ENCODE results near the gene BSN.

The BSN gene

DNA sequence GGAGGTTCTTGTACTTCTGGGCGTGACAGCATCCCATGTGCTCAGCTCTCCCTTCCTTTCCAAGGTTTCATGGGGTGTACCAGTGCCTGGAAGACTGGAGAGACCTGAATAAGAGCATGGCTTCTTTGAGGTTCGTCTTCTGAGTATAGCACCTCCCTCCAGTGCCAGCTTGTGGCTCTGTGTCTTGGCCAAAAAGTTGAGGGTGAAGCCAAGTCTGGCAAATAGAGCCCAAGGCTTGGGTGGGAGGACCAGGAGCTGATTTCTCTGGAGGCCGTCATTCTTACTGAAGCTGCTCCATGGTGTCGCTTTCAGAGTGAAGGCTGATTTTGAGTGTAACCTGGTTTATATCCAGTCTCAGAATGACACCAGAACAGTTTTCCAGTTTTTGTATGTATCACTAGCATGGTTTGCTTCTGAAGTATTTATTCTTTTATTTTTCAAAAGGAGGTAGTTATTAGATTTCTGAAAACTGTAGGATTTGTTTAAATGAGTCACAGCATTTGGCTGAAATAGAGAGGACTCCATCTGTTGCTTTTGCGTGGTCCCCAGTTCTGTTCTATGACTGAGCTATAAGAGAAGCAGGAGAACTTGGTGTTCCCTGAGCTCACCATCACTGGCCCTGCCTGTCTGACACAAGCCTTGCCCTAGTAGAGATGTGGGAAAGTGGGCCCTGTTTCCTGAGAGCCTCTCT is 47.2 kb downstream of the BSN start:
- DNase-seq, result no peak

DNA sequence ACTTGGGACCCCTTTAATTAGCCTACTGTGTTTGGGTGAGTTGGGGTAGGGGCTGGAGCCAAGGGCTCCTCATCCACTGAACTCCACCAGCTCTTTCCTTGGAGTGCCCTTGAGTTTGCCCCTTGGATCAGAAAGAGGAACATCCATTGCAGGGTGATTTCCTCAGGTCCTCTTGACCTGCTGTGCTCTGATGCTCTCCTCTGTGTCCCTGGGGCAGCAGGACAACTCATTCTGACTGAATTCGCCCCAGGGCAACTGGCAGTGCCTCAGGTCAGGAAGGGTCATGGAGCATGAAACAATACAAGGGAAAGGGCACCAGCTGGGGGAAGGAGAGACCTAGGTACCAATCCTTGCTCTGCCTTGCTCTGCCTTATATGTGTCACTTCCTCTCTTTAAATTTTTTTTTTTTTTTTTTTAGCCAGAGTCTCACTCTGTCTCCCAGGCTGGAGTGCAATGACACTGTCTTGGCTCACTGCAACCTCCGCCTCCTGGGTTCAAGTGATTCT is 47.8 kb downstream of the BSN start:
- DNase-seq, result no peak

DNA sequence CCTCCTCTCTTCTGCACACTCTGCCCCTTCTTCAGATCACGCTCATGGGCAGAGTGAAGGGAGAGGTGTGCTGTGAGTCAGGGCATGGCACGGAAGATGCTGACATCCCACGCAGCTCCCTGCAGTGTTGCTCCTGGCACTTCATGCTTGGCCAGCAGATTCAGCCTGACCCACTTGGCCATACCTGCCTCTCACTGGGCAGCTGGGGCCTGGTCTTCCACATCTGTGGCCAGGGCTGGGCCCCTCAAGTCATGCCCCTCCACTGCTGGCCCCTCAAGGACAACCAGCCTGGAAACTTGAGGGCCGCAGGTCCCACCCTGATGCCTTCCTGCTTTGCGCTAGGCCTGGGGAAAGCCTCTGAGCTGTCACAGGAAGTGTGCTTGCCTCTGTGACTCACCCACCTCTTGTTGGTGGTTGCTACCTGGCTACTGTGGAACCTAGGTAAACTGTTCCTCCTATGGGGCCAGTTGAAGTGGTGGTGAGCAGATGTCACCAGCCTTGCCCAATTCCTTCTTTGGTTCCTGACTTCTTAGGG is 48.7 kb downstream of the BSN start:
- no peak for DNase-seq

DNA sequence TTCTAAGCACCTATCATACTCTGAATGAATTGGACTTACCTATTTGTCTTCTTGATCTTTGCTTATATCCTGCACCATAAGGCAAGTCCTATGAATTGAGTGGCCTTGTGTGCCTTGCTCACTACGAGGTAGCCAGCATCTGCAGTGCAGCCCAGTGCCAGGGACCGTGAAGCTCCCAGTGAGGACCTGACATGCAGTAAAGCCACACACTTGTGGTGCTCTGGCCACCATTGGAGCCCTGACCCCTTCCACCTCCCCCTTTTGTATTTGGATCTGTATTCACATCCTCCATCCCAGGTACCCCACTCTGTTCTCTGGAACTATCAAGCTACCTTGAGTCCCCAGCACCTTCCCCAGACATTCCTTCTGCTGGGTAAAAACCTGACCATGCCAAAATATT is 52.1 kb downstream of the BSN start:
- DNase-seq, result no peak

DNA sequence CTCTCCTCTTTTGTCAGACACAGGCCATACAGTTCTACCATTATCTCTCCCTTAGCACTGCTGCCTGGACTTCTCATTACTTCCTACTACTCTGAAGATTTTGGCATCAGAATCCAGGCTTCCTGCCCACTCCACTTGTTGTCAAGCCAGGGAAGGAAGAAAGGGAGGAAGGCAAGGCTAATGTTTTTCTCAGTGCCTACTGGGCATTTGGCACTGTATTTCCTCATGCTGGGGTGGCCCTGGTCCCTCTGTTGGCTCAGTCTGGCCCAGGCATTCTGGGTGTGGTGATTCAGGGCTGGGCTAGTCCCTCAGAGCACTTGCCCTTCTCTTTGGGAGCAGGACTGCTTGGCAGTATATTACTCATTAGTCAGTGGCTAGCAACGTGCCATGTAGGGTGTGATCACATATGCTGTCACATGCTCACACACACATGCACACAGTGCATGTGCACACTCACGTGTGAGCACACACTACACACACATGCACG is 52.9 kb downstream of the BSN start:
- no peak for DNase-seq

DNA sequence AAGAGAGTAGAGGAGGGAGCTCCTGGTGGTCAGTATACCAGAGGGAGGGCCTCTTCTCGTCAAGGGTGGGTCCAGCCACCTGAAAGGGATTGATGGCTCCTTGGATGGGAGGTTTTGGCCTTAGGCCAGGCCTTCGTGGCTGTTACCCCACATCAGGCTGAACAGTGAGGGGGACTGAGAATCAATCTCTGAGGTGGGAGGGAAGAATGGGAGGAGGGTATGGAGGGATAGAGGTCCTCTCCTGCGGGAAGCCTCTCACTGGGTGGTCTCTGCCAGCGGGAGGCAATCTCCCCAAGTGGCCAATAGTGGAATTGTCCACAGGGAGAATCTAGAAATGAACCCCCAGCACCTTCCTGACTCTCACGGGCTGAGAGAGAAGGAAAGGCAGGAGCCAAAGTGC is 53.5 kb downstream of the BSN start:
- no peak for DNase-seq

DNA sequence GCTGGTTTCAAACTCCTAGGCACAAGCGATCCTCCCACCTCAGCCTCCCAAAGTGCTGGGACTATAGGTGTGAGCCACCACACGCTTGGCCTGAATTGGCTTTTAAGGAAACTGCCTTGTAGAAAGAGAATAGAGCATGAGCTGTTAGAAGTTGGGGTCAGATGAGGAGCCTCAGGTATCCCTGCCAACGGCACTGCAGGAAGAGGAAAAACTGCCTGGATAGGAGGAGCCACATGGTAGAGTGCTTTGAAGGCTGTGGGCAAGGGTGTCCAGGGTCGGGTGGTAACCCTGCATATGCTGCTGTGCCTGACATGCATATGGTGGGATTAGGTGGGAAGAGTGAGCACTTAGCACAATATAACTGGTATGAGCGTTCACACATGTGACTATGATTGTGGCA is 55.0 kb downstream of the BSN start:
- no peak for DNase-seq

DNA sequence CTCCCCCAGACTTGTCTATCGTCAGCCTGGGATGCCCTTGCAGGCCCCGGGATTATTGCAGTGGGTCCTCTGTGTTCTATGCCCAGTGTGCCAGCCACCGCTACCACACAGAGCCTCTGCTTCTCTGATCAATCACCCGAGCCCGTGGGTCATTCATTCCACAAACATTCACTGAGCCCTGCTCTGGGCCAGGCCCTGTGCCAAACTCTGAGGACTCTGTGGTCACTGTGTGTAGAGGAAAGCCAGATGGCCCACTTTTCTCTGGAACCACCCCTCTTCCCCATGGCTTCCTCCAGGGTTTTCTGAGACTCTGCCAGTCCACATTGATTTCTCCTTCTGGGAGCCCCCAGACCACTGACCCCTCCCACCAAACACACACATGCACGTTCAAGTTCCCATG is 55.5 kb downstream of the BSN start:
- DNase-seq, result no peak

DNA sequence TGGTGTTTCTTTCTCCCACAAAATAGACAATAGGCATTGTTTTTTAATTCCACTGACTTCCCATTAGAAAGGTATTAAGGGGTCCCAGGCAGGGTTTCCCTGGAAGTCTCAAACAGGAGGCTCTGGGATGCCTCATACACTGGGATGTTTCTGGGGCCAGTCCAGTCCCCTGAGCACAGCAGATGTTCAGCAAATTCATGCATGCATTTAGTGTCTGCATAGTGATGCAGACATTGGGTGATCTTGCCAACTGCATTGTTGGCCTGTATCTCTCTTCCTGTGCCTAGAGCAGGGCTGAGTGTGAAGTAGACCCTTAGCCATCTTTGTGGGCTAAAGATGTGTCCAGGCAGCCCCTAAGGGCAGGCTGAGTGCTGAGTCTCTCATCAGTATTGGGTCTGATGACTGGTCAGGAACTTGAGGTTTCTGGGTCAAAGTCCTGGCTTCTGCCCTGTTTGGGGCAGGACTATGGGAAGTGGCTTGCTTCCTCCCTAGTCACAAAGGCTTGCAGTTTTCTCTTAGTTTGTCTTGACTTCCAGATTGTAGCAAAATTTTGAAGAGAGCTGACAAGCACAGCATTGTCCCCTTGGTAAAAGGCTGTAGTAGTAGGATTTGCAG is 56.5 kb downstream of the BSN start:
- DNase-seq, result no peak

DNA sequence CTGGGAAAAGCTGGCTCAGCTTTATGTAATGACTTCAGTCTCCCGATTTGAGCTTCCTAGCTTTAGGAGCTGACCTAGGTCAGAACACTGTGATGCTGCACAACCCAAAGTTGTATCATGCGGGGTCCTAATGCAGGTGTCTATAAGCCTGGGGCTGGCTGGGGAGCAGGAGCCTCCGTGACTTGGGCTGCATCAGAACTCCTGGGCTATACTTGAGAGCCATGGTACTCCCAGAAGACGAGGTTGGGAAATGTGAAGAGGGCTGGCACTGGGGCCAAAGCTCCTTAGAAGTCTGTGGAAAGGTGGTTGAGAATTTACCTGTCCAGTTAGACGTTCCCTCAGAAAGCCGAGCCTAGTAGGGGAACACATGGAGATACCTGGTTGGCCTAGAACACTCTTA is 57.0 kb downstream of the BSN start:
- no peak for DNase-seq

DNA sequence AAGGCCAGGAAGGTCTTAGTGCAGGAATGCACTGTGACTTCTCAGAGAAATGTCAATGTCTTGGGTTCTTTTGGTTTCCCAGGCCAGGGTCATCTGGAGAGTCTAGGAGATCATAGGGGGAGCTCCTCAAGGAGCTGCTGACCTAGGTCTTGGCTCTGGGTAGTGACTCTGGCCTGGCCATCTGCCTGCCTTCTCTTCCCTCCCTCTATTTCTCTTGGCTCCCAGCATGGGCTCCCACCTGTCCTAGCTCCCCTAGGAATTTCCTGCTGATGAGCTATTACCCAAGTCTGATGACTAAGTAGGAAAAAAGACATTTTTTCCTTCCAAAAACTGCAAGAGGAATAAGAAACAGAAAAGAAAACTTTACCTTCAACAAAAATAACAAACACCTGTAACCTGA is 57.4 kb downstream of the BSN start:
- peak; percentile 58 for DNase-seq

DNA sequence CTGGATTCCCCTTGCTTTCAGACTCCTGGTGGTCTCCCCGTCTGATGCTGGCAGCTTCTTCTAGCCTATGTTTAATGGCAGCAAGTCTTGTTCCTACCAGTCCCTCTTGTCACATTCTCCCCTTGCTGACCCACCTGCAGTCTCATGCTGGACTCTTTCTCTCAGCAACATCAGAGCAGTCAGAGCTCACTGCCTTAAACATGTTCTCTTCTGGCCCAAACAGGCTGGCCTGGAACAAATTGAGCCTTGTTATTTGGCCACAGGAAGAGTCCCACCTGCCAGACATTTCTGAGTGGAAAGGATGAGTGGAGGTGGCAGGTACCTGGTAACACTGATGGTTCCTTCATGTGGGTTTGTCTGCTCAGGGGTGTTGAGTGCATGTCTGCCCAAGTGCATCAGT is 60.7 kb downstream of the BSN start:
- no peak for DNase-seq

DNA sequence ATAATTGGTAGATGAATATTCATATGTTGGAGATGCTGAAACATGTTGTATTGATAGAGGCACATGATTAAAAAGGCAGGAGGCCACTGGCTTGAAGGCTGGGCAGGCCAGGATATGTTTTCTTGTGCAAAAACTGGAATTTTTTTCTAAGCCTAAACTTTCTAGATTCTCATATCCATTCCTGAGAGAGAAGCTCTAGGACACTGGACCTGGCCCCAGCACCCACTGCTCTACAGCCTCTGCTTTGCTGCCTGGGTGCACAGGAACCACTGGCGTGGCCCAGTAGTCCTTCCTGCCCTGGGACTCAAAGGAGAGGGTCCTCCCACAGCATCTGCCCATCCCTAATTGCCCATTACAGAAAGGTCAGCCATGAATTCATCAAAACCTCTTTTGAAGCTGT is 61.8 kb downstream of the BSN start:
- DNase-seq, result no peak

DNA sequence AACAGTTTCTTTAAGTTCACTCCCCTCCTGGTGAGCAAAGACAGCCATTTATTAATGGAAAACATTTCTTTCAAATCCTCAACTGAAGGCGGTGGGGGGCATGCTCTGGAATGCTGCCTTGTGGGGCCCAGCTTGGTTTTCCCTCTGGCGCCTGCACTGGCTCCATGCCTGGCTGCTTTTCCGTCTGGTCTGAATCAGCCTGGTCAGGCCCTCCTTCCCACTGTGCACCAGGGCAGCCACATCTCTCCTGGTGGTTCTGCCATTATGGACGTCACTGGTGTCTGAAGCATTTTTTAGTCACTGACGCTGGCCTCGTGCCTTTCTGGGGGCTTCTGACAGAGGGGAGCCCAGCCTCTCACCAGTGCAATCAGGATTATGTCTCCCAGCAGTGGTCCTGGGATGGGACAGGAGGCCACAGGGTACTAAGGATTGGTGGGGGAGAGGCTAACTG is 62.2 kb downstream of the BSN start:
- peak; percentile 95 for DNase-seq

DNA sequence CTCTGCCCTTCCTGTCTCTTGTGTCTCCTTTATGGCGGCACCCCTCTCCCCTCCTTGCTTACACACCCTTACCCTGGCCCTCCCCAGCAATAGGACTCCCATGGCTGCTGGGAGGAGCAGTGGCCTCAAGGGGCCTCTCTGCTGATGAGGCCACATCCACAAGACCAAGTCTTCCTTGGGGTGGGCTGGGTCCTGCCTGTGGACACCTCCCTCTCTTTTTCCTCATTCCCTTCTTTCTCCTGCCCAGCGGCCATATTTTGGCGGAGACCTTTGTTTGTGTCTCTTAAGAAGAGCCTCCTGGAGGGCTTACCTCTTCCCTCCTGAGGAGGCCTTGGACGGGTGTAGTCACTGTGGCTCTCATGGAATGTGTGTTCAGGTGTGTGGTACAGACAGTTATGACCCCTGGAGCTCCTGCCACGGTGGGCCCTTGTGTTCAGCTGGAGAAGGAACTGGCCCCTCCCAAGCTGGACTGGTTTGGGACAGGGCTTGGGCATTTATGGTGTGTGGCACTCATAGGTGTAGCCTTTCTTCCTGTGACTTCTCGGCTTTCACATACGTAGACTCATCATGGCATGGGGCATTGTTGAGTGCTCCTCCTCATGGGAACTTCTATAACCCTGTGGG is 63.2 kb downstream of the BSN start:
- no peak for DNase-seq

DNA sequence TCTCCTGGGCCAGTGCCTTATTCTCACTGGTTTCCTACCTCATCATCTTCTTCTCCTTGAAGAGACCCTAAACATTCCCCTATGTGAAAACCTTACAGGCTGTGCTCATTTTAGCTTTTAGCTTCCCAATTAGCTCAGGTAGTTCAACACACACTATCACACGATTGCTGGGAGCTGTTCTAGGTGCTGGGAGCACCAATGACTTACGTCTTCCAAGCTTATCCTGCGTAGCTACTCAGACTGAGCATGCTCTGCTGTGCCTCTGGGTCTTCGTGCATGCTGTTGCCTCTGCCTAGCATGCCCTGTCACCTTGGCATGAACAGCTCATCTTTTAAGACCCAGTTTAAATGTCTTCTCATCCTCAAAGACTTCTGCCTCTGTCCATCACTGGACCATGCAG is 64.1 kb downstream of the BSN start:
- no peak for DNase-seq

DNA sequence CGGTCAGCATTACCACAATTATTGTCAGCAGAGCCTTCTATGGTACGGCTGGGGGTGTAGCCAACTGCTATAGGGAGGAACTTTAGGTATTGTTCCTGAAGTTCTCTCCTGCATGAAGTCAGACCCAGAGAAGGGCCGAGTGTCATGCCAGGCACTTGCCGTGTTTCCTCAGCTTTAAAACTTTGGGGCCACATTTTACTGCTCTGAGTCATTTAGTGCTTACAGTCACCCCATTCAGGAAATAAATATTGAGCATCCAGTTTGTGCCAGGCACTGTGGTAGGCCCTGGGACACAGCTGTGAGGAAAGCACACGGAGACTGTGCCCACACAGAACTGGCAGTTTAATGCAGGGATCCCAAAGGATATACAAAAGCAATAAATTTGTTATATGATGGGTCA is 65.4 kb downstream of the BSN start:
- DNase-seq, result no peak

DNA sequence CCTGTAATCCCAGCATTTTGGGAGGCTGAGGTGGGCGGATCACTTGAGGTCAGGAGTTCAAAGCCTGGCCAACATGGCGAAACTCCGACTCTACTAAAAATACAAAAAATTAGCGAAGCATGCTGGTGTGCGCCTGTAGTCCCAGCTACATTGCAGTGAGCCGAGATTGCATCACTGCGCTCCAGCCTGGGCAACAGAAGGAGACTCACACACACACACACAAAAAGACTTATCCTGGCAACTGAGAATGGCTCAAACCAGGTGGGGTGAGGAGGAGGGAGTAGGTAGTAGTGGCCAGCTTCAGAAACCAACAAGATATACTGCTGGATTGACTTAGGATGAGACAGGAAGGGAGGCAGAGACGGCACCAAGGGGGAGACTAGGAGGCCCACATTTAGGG is 66.5 kb downstream of the BSN start:
- no peak for DNase-seq

DNA sequence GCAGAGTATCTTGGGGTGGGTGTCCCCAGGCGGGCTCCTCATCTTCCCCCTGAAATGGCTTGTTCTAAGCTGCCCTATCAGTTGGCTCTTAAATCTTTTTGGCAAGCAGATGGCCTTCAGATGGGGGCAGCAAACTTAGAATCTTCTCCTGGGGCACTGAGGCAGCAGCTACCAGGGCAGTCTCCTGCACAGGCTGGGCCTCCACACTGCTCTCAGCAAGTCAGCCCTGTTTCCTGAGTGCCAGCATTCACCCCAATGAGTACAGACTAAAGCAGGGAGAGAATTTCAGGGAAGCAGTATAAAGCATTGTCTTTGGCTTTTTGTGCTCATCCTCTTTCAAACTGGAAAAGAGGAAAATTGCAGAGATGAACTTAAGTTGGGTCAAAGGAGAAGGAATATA is 68.8 kb downstream of the BSN start:
- DNase-seq, result no peak

DNA sequence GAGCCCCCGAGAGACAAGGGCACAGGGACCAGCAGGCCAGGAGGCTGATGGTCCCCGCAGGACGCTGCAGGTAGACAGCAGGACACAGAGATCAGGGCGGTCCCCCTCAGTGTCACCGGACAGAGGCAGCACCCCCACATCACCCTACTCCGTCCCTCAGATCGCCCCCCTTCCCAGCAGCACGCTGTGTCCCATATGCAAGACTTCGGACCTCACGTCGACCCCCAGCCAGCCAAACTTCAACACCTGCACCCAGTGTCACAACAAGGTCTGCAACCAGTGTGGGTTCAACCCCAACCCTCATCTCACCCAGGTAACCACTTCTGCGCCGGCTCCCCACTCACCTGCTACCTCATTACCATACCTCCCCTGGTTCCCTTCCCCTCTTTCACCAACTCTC is 70.8 kb downstream of the BSN start:
- no peak for DNase-seq

DNA sequence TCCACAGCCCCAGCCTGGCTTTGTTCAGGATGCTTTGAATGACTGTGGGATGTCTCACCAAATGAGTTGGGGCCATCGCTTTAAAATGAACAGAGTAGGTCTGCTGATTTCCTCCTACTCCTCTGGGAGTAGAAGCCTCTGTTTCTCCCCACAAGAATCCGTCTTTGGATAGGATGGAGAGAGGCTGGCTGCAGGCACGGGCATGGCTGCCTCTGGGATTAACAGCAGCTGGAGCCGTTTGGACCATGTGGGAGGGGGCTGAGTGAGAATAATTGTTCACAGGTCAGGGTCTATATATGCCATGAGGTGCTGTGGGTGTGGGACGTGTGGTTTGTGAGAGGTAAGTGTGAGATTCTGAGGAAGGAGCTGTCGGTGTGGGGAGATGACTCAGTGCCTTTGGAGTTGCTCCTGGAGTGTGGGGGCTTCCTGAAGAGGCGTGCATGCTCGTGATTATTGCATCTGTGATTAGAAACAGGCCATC is 71.9 kb downstream of the BSN start:
- peak; percentile 92 for DNase-seq

DNA sequence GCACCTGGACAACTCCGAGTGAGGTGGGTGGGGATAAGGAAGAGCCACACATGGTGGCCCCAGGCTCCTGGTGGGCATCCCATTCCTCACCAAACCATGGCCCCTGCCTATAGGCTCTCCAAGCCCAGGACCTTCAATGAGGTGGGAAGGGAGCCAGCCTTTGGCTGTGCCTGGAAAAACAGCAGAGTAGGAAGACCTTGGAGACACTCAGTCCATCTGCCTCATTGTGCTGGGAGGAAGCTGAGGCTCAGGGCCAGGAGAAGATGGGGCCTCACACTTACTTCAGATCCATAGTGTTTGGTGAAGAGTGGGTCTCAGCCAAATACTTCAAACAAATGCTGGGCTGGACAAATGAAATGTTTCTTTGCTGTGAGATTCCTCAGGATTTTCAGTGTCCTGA is 72.5 kb downstream of the BSN start:
- peak; percentile 37 for DNase-seq

DNA sequence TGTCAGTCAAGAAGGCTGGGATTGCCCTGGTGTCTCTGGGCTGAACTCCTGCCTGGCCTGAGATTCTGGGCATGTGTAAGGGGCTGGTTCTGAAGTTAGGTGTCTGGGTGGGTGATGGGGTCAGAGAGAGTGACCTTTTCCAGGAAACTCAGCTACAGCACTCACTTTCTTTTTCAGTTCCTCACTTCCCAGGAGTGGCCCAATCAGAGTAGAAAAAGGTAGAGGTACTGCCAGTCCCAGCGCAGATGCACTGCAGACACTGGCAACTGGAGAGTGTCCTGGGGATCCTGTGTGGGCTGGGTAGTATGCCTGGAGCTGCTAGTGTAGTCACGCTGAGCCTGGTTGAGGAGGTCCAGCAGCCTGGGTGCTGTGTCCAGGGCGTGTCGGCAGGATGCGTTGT is 73.4 kb downstream of the BSN start:
- DNase-seq, result no peak

DNA sequence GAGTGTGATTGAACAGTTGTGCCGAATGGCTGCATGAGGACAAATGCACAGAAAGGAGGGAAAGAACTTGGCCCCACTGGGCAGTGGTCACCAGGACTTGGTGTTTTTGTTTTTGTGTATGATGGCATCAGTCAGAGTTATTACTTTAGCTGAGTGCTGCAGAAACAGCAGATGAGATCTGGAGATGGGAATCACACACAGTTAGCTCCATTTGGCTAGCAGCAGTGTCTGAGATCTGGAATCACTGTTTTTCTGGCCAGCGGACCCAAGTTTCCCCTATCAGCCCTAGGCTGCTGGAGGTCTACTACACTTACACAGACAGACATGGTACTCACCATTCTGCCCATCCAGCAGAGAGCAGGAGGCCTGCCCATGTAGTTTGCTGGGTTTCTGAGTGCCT is 74.0 kb downstream of the BSN start:
- DNase-seq, result no peak
